K562 (cell line): ENCODE results near the gene IL17RC. TPM values are rescaled to one million over a fixed set of nuclear protein-coding genes. Genes with fewer than 3 reads are reported as not detected.

Source experiments
- ESRRA ChIP-seq: fragments of 450-650 bp; IDR thresholded peaks from 2 replicates; pipeline ENCODE4 v1.6.1; 2014; ENCODE audit warnings: low read depth, mild to moderate bottlenecking, moderate library complexity, borderline replicate concordance
- HNRNPUL1 ChIP-seq: fragments of 200-400 bp; formaldehyde crosslinking; IDR thresholded peaks from 2 replicates; pipeline ENCODE4 v1.6.1; 2017; ENCODE audit warnings: low read length
- KAT8 ChIP-seq: fragments of 450-650 bp; IDR thresholded peaks from 2 replicates; pipeline ENCODE4 v1.6.1; 2016; ENCODE audit warnings: low read depth, mild to moderate bottlenecking
- RBM34 ChIP-seq: fragments of 200-400 bp; formaldehyde crosslinking; IDR thresholded peaks from 2 replicates; pipeline ENCODE4 v1.6.1; 2018; ENCODE audit warnings: low read length, borderline replicate concordance; ENCODE audit not compliant: insufficient read depth
- TAF15 ChIP-seq: fragments of 200-400 bp; formaldehyde crosslinking; IDR thresholded peaks from 2 replicates; pipeline ENCODE4 v1.6.1; 2017; ENCODE audit warnings: mild to moderate bottlenecking, low read depth, low read length, moderate library complexity
- ZFP1 ChIP-seq: fragments of 450-650 bp; formaldehyde crosslinking; IDR thresholded peaks from 2 replicates; pipeline ENCODE4 v1.4.0; 2020; ENCODE audit warnings: mild to moderate bottlenecking, mixed read lengths
- ZNF212 ChIP-seq: fragments of 450-650 bp; formaldehyde crosslinking; IDR thresholded peaks from 2 replicates; pipeline ENCODE4 v1.4.0; 2020; ENCODE audit warnings: mild to moderate bottlenecking
- ZNF224 ChIP-seq: sonication (generic); formaldehyde crosslinking; IDR thresholded peaks from 2 replicates; pipeline ENCODE4 v1.8.0; 2022; ENCODE audit warnings: mild to moderate bottlenecking, missing genetic modification reagents
- ZNF584 ChIP-seq: fragments of 200-800 bp; sonication (Bioruptor generic); IDR thresholded peaks from 2 replicates; pipeline ENCODE4 v1.6.1; 2016; ENCODE audit warnings: low read depth, mild to moderate bottlenecking, missing genetic modification characterization, missing compliant biosample characterization
- ZNF717 ChIP-seq: fragments of 250-450 bp; sonication (Bioruptor Pico); IDR thresholded peaks from 2 replicates; pipeline ENCODE4 v1.5.0; 2021
- polyA plus RNA-seq, 8 experiments: library from polyadenylated mRNA; depleted of rRNA in 4 of 8; stranded (reverse) in 5 of 8; unstranded in 3 of 8; fragments of >200 nt; fragmentation: Nextera tagmentation in 2 of 8; fragmentation: Illumina TruSeq in 1 of 8; extraction: Ambion mirVana in 2 of 8; extraction: Trizol in 1 of 8; gene quantifications; 2 replicates each; pipeline versions ENCODE4 v1.2.1 to v1.2.3, GENCODE V29; 2011 to 2014; ENCODE audit warnings: inconsistent platforms in 1 of 8, missing spikeins in 1 of 8
- total RNA-seq, 7 experiments: library from RNA; depleted of rRNA in 6 of 7; stranded (reverse); fragments of >200 nt in 6 of 7; fragmentation: Illumina TruSeq in 2 of 7; extraction: Trizol in 2 of 7; gene quantifications; 2 replicates each; pipeline versions ENCODE4 v1.2.1 to v1.2.3, GENCODE V29; 2011 to 2021; ENCODE audit warnings: low replicate concordance in 1 of 7
- TF ChIP-seq, protein P1 (sequence below): fragments of 450-650 bp; conservative IDR thresholded peaks from 2 replicates; pipeline ENCODE4 v1.6.1; 2016; ENCODE audit warnings: missing genetic modification characterization, low read depth, mild to moderate bottlenecking, control low read depth, missing compliant biosample characterization
- TF ChIP-seq, protein P2 (sequence below): IDR thresholded peaks from 3 replicates; pipeline ENCODE4 v1.6.1; 2011; ENCODE audit warnings: borderline replicate concordance, mild to moderate bottlenecking; ENCODE audit not compliant: insufficient read length, insufficient read depth
- TF ChIP-seq, protein P3 (sequence below): fragments of 450-650 bp; IDR thresholded peaks from 2 replicates; pipeline ENCODE4 v1.6.1; 2016
- TF ChIP-seq, protein P4 (sequence below): sonication (generic); formaldehyde crosslinking; IDR thresholded peaks from 2 replicates; pipeline ENCODE4 v1.8.0; 2022; ENCODE audit warnings: mild to moderate bottlenecking, missing genetic modification reagents
- TF ChIP-seq, protein P5 (sequence below): IDR thresholded peaks from 2 replicates; pipeline ENCODE4 v1.6.1; 2012; ENCODE audit warnings: low read depth, low read length, improper control_type of control experiment, borderline replicate concordance
- TF ChIP-seq, protein P6 (sequence below), 2 experiments: fragments of 450-650 bp in 1 of 2; IDR thresholded peaks; 2 replicates each; pipeline ENCODE4 v1.6.1; 2011 to 2017; ENCODE audit warnings: low read depth in 2 of 2, antibody characterized with exemption in 1 of 2, borderline replicate concordance in 1 of 2, low read length in 1 of 2, mild to moderate bottlenecking in 1 of 2, mixed read lengths in 1 of 2; ENCODE audit not compliant: control insufficient read depth in 1 of 2

The IL17RC gene
- total and polyA plus RNA-seq, 9 of the 15 experiments (the other 6 are each of a cell fraction or from before 2014, with no cell fraction given): 0.15 to 11.4 (median 7.1) TPM; not detected in 1

DNA sequence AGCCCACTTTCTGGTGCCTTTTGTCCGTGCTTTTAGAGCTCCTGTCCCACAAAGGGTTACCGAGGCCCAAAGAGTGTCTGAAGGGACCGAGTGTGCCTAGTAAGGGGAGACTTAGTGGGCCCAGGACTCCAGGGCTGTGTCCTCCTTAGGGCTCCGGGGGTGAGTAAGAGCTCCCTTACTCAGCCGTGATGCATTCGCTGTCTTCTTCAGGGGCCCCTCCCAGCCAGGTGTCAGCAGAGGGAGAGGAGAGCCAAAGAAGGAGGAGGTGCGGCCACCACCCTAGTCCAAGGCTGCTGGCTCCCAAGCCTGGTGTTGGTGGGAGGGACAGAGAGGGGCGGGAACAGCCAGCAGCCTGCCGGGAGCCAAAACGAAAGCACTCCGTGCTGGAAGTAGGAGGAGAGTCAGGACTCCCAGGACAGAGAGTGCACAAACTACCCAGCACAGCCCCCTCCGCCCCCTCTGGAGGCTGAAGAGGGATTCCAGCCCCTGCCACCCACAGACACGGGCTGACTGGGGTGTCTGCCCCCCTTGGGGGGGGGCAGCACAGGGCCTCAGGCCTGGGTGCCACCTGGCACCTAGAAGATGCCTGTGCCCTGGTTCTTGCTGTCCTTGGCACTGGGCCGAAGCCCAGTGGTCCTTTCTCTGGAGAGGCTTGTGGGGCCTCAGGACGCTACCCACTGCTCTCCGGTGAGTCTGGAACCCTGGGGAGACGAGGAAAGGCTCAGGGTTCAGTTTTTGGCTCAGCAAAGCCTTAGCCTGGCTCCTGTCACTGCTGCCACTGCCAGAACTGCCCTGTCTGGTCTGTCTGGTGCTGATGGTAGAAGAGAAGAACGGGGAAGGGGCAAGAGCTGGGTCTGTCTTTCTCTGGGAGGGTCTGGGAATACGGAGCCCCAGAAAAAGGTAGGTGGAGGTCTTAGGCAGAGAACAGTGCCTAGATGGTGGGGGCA, at the start of gene IL17RC (continued):
- TF ChIP-seq, protein P1, sequence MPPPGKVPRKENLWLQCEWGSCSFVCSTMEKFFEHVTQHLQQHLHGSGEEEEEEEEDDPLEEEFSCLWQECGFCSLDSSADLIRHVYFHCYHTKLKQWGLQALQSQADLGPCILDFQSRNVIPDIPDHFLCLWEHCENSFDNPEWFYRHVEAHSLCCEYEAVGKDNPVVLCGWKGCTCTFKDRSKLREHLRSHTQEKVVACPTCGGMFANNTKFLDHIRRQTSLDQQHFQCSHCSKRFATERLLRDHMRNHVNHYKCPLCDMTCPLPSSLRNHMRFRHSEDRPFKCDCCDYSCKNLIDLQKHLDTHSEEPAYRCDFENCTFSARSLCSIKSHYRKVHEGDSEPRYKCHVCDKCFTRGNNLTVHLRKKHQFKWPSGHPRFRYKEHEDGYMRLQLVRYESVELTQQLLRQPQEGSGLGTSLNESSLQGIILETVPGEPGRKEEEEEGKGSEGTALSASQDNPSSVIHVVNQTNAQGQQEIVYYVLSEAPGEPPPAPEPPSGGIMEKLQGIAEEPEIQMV: no peak
- no peak for TF ChIP-seq KAT8
- TF ChIP-seq, protein P2, sequence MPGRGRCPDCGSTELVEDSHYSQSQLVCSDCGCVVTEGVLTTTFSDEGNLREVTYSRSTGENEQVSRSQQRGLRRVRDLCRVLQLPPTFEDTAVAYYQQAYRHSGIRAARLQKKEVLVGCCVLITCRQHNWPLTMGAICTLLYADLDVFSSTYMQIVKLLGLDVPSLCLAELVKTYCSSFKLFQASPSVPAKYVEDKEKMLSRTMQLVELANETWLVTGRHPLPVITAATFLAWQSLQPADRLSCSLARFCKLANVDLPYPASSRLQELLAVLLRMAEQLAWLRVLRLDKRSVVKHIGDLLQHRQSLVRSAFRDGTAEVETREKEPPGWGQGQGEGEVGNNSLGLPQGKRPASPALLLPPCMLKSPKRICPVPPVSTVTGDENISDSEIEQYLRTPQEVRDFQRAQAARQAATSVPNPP: no peak
- TF ChIP-seq, protein P3, sequence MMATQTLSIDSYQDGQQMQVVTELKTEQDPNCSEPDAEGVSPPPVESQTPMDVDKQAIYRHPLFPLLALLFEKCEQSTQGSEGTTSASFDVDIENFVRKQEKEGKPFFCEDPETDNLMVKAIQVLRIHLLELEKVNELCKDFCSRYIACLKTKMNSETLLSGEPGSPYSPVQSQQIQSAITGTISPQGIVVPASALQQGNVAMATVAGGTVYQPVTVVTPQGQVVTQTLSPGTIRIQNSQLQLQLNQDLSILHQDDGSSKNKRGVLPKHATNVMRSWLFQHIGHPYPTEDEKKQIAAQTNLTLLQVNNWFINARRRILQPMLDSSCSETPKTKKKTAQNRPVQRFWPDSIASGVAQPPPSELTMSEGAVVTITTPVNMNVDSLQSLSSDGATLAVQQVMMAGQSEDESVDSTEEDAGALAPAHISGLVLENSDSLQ: peak; percentile 45
- TF ChIP-seq, protein P4, sequence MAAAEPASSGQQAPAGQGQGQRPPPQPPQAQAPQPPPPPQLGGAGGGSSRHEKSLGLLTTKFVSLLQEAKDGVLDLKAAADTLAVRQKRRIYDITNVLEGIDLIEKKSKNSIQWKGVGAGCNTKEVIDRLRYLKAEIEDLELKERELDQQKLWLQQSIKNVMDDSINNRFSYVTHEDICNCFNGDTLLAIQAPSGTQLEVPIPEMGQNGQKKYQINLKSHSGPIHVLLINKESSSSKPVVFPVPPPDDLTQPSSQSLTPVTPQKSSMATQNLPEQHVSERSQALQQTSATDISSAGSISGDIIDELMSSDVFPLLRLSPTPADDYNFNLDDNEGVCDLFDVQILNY (CRISPR knock-in tag): no peak
- TF ChIP-seq HNRNPUL1: no peak
- TF ChIP-seq TAF15: no peak
- TF ChIP-seq, protein P5, sequence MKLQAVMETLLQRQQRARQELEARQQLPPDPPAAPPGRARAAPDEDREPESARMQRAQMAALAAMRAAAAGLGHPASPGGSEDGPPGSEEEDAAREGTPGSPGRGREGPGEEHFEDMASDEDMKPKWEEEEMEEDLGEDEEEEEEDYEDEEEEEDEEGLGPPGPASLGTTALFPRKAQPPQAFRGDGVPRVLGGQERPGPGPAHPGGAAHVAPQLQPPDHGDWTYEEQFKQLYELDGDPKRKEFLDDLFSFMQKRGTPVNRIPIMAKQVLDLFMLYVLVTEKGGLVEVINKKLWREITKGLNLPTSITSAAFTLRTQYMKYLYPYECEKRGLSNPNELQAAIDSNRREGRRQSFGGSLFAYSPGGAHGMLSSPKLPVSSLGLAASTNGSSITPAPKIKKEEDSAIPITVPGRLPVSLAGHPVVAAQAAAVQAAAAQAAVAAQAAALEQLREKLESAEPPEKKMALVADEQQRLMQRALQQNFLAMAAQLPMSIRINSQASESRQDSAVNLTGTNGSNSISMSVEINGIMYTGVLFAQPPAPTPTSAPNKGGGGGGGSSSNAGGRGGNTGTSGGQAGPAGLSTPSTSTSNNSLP: no peak
- no peak for TF ChIP-seq ZNF212
- no peak for TF ChIP-seq RBM34
- TF ChIP-seq ZFP1 (CRISPR knock-in tag): no peak
- TF ChIP-seq ESRRA: no peak; the same call in 1 of the 2 replicates
- no peak for TF ChIP-seq ZNF224 (CRISPR knock-in tag)
- no peak for TF ChIP-seq ZNF584 (CRISPR knock-in tag)
- TF ChIP-seq, protein P6, sequence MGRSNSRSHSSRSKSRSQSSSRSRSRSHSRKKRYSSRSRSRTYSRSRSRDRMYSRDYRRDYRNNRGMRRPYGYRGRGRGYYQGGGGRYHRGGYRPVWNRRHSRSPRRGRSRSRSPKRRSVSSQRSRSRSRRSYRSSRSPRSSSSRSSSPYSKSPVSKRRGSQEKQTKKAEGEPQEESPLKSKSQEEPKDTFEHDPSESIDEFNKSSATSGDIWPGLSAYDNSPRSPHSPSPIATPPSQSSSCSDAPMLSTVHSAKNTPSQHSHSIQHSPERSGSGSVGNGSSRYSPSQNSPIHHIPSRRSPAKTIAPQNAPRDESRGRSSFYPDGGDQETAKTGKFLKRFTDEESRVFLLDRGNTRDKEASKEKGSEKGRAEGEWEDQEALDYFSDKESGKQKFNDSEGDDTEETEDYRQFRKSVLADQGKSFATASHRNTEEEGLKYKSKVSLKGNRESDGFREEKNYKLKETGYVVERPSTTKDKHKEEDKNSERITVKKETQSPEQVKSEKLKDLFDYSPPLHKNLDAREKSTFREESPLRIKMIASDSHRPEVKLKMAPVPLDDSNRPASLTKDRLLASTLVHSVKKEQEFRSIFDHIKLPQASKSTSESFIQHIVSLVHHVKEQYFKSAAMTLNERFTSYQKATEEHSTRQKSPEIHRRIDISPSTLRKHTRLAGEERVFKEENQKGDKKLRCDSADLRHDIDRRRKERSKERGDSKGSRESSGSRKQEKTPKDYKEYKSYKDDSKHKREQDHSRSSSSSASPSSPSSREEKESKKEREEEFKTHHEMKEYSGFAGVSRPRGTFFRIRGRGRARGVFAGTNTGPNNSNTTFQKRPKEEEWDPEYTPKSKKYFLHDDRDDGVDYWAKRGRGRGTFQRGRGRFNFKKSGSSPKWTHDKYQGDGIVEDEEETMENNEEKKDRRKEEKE (IDR thresholded peaks at IDR 0.05; ENCODE audit: borderline replicate concordance in 1 of 2, control insufficient read depth in 1 of 2, low read depth in 2 of 2, low read length in 1 of 2): no peak
- no peak for TF ChIP-seq ZNF717
